Astrocyte (in vitro differentiated cells and primary cell): ENCODE data around the gene VPS35. TPM values are rescaled to one million over a fixed set of nuclear protein-coding genes. Genes with fewer than 3 reads are reported as not detected.
"Not testable (repeated sequence)": the region's sequence is repeated elsewhere in the genome, so short reads cannot be mapped to it uniquely, and the experiment has no call there.

ENCODE experiments used
- DNase-seq: peaks from one replicate; pipeline ENCODE4 v3.0.0-alpha.2; 2010; ENCODE audit warnings: low read depth
- FAIRE-seq: peaks from 2 replicates; lab custom pipeline; 2011; peaks lifted over from hg19 to GRCh38; lab: Jason Lieb, UNC
- H2AFZ ChIP-seq: 2 replicates; pipeline ENCODE4 v1.6.0; 2012; ENCODE audit warnings: low read depth, low read length, inconsistent platforms
- H3K27ac ChIP-seq: 2 replicates; pipeline ENCODE4 v1.5.1; 2011; ENCODE audit warnings: low read depth, low read length, inconsistent platforms
- H3K27me3 ChIP-seq: 2 replicates; pipeline ENCODE4 v1.6.0; 2011; ENCODE audit warnings: low read length, inconsistent platforms; ENCODE audit not compliant: insufficient read depth
- H3K36me3 ChIP-seq: 2 replicates; pipeline ENCODE4 v1.5.1; 2011; ENCODE audit warnings: low read length, inconsistent platforms; ENCODE audit not compliant: insufficient read depth
- H3K4me1 ChIP-seq: 2 replicates; pipeline ENCODE4 v1.5.1; 2011; ENCODE audit warnings: low read length, inconsistent platforms; ENCODE audit not compliant: insufficient read depth
- H3K4me2 ChIP-seq: 2 replicates; pipeline ENCODE4 v1.6.0; 2012; ENCODE audit warnings: low read length, inconsistent platforms
- H3K4me3 ChIP-seq: 2 replicates; pipeline ENCODE4 v1.5.1; 2011; ENCODE audit warnings: low read depth, mild to moderate bottlenecking, low read length, inconsistent platforms; ENCODE audit not compliant: insufficient read depth
- H3K79me2 ChIP-seq: 2 replicates; pipeline ENCODE4 v1.6.0; 2012; ENCODE audit warnings: mild to moderate bottlenecking, low read length, inconsistent platforms; ENCODE audit not compliant: insufficient read depth
- H3K9ac ChIP-seq: 2 replicates; pipeline ENCODE4 v1.6.0; 2012; ENCODE audit warnings: mild to moderate bottlenecking, low read length, inconsistent platforms
- H3K9me3 ChIP-seq: 2 replicates; pipeline ENCODE4 v1.5.1; 2012; ENCODE audit warnings: low read depth, mild to moderate bottlenecking, low read length, inconsistent platforms; ENCODE audit not compliant: insufficient read depth
- H4K20me1 ChIP-seq: 2 replicates; pipeline ENCODE4 v1.6.0; 2012; ENCODE audit warnings: low read length, inconsistent platforms; ENCODE audit not compliant: insufficient read depth
- H3K27ac Mint-ChIP-seq: one replicate; pipeline ENCODE4 v1.8.0; 2021; ENCODE audit warnings: mild to moderate bottlenecking, mixed read lengths; ENCODE audit not compliant: unreplicated experiment
- H3K27me3 Mint-ChIP-seq: one replicate; pipeline ENCODE4 v1.8.0; 2021; ENCODE audit warnings: low read depth, mixed read lengths; ENCODE audit not compliant: unreplicated experiment
- H3K36me3 Mint-ChIP-seq: one replicate; pipeline ENCODE4 v1.8.0; 2021; ENCODE audit warnings: low read depth, mixed read lengths; ENCODE audit not compliant: unreplicated experiment
- H3K4me1 Mint-ChIP-seq: one replicate; pipeline ENCODE4 v1.8.0; 2021; ENCODE audit warnings: low read depth, mixed read lengths; ENCODE audit not compliant: unreplicated experiment
- H3K4me3 Mint-ChIP-seq: one replicate; pipeline ENCODE4 v1.8.0; 2021; ENCODE audit warnings: mild to moderate bottlenecking, moderate library complexity, mixed read lengths; ENCODE audit not compliant: unreplicated experiment
- H3K9me3 Mint-ChIP-seq: one replicate; pipeline ENCODE4 v1.8.0; 2021; ENCODE audit warnings: mild to moderate bottlenecking, mixed read lengths; ENCODE audit not compliant: unreplicated experiment
- EZH2 ChIP-seq: IDR thresholded peaks from 2 replicates; pipeline ENCODE4 v1.6.1; 2012; ENCODE audit warnings: mild to moderate bottlenecking, low read length, inconsistent platforms; ENCODE audit not compliant: insufficient read depth
- total RNA-seq: library from RNA; stranded (reverse); gene quantifications from 2 replicates; pipeline ENCODE4 v1.2.1, GENCODE V29; 2021
- TF ChIP-seq, protein P1 (sequence below): IDR thresholded peaks from 2 replicates; pipeline ENCODE4 v1.5.1; 2011; ENCODE audit warnings: low read depth, mild to moderate bottlenecking, inconsistent platforms, low read length, moderate library complexity; ENCODE audit not compliant: insufficient read depth

Gene VPS35
- total RNA-seq, 1 donor from 2014 or later, result 135 TPM

DNA sequence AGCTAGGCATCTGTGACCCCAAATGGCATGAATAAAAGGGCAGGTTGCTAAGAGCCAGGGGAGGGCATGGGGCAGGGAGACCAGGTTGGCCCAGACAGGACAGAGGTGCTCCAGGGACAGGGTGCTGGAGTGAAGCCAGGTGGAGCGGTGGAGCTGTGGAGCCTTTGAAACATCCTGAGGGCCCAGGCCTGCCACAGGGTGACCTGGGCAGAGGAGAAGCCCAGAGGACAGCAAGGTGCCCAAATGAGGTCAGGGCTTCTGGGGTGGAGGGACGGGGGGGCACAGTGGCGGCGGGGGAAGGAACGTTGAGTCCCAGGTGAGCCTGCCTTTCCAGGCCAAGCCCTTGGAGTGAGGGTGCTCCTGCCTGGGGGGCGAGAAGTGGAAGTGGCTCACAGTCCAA lies 65.3 kb downstream of the VPS35 start:
- H3K4me1 Mint-ChIP-seq, H3K9ac ChIP-seq, DNase-seq, H3K9me3 Mint-ChIP-seq, H3K4me1 ChIP-seq, H3K9me3 ChIP-seq, H3K27ac Mint-ChIP-seq, FAIRE-seq, H3K36me3 Mint-ChIP-seq, H3K4me2 ChIP-seq, H4K20me1 ChIP-seq, H3K36me3 ChIP-seq, H3K4me3 Mint-ChIP-seq, H3K27me3 Mint-ChIP-seq, H3K27me3 ChIP-seq, H2AFZ ChIP-seq, H3K4me3 ChIP-seq, H3K27ac ChIP-seq: not testable (repeated sequence)
- peaks cover 24% of the 10 kb centered on the region for H3K79me2 ChIP-seq

DNA sequence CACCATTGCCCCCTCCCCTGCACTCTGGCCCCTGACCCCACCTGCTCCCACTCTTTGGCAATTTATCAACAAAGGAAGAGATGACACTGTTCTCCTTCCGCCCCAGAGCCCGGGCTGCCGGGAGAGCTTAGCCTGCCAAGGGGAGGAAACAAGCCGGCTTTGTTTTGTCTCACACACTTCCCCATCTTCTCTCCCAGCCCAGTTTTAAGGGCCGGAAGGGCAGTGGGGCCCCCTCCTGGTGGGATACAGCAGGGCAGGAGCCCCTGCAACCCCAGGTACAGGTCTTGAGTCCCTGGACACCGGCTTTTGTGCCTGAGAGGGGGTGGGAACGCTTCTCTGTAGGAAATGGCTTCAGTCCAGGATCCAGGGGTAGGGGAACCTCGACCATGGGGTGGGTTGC lies 65.7 kb downstream of the VPS35 start:
- H3K4me3 ChIP-seq, H3K27me3 ChIP-seq, H3K9me3 Mint-ChIP-seq, H3K4me1 ChIP-seq, H3K27ac ChIP-seq, H3K9ac ChIP-seq, H3K27ac Mint-ChIP-seq, H2AFZ ChIP-seq, FAIRE-seq, H3K27me3 Mint-ChIP-seq, H3K4me1 Mint-ChIP-seq, H3K36me3 ChIP-seq, H3K9me3 ChIP-seq, DNase-seq, H3K4me2 ChIP-seq, H3K36me3 Mint-ChIP-seq, H4K20me1 ChIP-seq, H3K4me3 Mint-ChIP-seq: not testable (repeated sequence)
- peaks cover 29% of the 10 kb centered on the region for H3K79me2 ChIP-seq

DNA sequence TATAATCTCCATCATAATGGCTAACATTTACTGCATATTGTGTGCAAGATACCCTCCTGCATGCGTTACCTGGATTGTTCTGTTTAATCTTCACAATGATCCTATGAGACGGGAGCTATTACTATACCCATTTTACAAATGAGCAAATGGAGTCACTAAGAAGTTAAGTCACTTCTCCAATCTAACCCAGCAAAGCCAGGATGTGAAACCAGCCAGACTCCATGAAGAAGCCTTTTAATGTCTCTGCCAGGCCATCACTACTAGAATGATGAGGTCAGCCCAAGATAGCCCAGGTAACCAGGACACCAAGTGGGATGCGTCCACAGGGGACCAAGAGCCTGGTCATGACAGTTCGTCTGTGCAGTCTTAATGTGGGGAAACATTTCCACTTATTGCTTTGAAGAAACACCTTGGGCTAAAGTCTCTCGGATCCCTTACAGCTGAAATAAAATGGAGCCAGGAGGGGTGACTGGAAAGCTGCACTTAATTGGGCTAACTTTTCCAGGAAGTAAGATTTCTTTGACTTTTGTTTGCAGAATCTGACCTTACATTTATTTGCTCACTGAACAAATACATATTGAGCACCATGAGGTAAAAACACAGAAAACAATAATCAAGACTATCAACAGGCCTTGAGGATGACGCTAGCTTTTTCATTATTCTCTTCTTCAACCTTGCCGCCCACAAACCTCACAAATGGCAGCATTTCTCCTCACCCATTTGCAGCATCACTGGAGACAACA lies 66.9 kb downstream of the VPS35 start:
- Histone ChIP-seq H3K4me1 (no peaks in the 10 kb centered on the region), H3K9me3 (no peaks in the 10 kb centered on the region), H3K9ac (no peak overlapping the region), H3K36me3 (peaks cover 5% of the 10 kb centered on the region), H2AFZ (no peak overlapping the region), H3K27ac (no peak overlapping the region), H3K79me2 (peaks cover 38% of the 10 kb centered on the region), H3K4me3 (no peak overlapping the region), H4K20me1 (no peaks in the 10 kb centered on the region), H3K4me2 (no peak overlapping the region), H3K27me3 (no peaks in the 10 kb centered on the region)
- FAIRE-seq (no peak), DNase-seq (no peak)
- H3K9me3 Mint-ChIP-seq, result no peaks in the 10 kb centered on the region
- H3K4me1 Mint-ChIP-seq, result no peaks in the 10 kb centered on the region
- H3K27ac Mint-ChIP-seq, result no peak overlapping the region
- TF ChIP-seq, protein P1, sequence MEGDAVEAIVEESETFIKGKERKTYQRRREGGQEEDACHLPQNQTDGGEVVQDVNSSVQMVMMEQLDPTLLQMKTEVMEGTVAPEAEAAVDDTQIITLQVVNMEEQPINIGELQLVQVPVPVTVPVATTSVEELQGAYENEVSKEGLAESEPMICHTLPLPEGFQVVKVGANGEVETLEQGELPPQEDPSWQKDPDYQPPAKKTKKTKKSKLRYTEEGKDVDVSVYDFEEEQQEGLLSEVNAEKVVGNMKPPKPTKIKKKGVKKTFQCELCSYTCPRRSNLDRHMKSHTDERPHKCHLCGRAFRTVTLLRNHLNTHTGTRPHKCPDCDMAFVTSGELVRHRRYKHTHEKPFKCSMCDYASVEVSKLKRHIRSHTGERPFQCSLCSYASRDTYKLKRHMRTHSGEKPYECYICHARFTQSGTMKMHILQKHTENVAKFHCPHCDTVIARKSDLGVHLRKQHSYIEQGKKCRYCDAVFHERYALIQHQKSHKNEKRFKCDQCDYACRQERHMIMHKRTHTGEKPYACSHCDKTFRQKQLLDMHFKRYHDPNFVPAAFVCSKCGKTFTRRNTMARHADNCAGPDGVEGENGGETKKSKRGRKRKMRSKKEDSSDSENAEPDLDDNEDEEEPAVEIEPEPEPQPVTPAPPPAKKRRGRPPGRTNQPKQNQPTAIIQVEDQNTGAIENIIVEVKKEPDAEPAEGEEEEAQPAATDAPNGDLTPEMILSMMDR, result no peak
- TF ChIP-seq EZH2, result no peak
- H3K36me3 Mint-ChIP-seq, result no peaks in the 10 kb centered on the region
- H3K27me3 Mint-ChIP-seq, result no peaks in the 10 kb centered on the region
- H3K4me3 Mint-ChIP-seq, result no peak overlapping the region
